IMR-90 (cell line): ENCODE results near the gene CALD1. TPM values are rescaled to one million over a fixed set of nuclear protein-coding genes. Genes with fewer than 3 reads are reported as not detected.

ENCODE experiments used
- ATAC-seq: fragments of 200-7000 bp; cut with Tn5 transposase; 2 replicates; pipeline ENCODE4 v1.9.1; 2020; ENCODE audit warnings: low read depth, mild to moderate bottlenecking, moderate library complexity
- BruUV-seq: library from RNA; stranded (reverse); fragments of 400-500 nt; replicated peaks from 2 replicates; lab custom pipeline; 2021; lab: Mats Ljungman, UMichigan
- CTCF ChIA-PET: fragments of 300-600 bp; formaldehyde crosslinking; extraction: SDS; loops from one replicate; lab custom pipeline; 2021; ENCODE audit warnings: antibody characterized with exemption; lab: Yijun Ruan, JAX
- POLR2A ChIA-PET: fragments of 300-600 bp; sonication (Branson Sonifier 250); formaldehyde crosslinking; loops from one replicate; lab custom pipeline; 2022; ENCODE audit warnings: antibody characterized with exemption; ENCODE audit not compliant: unreplicated experiment; lab: Charles Lee
- DNase-seq: peaks from one replicate; pipeline ENCODE4 v3.0.0; 2013
- H2AFZ ChIP-seq: replicated peaks from 2 replicates; pipeline ENCODE3; 2013; ENCODE audit warnings: low read length, mild to moderate bottlenecking; ENCODE audit not compliant: poor library complexity
- H2AK5ac ChIP-seq: 2 replicates; pipeline ENCODE4 v1.6.1; 2013; ENCODE audit warnings: low read depth, low read length, inconsistent platforms
- H2AK9ac ChIP-seq: replicated peaks from 2 replicates; pipeline ENCODE3; 2013; ENCODE audit warnings: mild to moderate bottlenecking, low read depth, low read length, moderate library complexity; ENCODE audit not compliant: poor library complexity
- H2BK120ac ChIP-seq: 2 replicates; pipeline ENCODE4 v1.6.1; 2013; ENCODE audit warnings: low read depth, low read length, inconsistent platforms
- H2BK15ac ChIP-seq: 3 replicates; pipeline ENCODE4 v1.6.1; 2013; ENCODE audit warnings: low read depth, low read length, inconsistent platforms
- H2BK20ac ChIP-seq: 2 replicates; pipeline ENCODE4 v1.6.1; 2013; ENCODE audit warnings: low read depth, mild to moderate bottlenecking, inconsistent platforms, low read length, moderate library complexity
- H2BK5ac ChIP-seq: 2 replicates; pipeline ENCODE4 v1.6.1; 2013; ENCODE audit warnings: mild to moderate bottlenecking, low read depth, low read length, inconsistent platforms; ENCODE audit not compliant: poor library complexity, severe bottlenecking
- H3K14ac ChIP-seq: replicated peaks from 2 replicates; pipeline ENCODE4 v1.6.1; 2013; ENCODE audit warnings: low read depth, low read length, inconsistent platforms
- H3K18ac ChIP-seq: 2 replicates; pipeline ENCODE4 v1.6.1; 2013; ENCODE audit warnings: low read depth, low read length, control low read depth
- H3K23ac ChIP-seq: 2 replicates; pipeline ENCODE4 v1.6.1; 2013; ENCODE audit warnings: low read depth, low read length, inconsistent platforms
- H3K27ac ChIP-seq: 2 replicates; pipeline ENCODE4 v1.5.1; 2013; ENCODE audit warnings: mild to moderate bottlenecking, control low read depth, low read length; ENCODE audit not compliant: insufficient read depth
- H3K27me3 ChIP-seq: 2 replicates; pipeline ENCODE4 v1.6.1; 2013; ENCODE audit warnings: low read length; ENCODE audit not compliant: control insufficient read depth, insufficient read depth
- H3K36me3 ChIP-seq: 2 replicates; pipeline ENCODE4 v1.6.1; 2013; ENCODE audit warnings: low read length, mixed read lengths; ENCODE audit not compliant: control insufficient read depth, insufficient read depth
- H3K4ac ChIP-seq: 2 replicates; pipeline ENCODE4 v1.6.1; 2013; ENCODE audit warnings: low read depth, low read length, inconsistent platforms
- H3K4me1 ChIP-seq: 2 replicates; pipeline ENCODE4 v1.6.1; 2013; ENCODE audit warnings: low read length, mixed read lengths; ENCODE audit not compliant: control insufficient read depth, insufficient read depth
- H3K4me2 ChIP-seq: 2 replicates; pipeline ENCODE4 v1.6.1; 2013; ENCODE audit warnings: low read depth, mild to moderate bottlenecking, control low read depth, low read length, moderate library complexity
- H3K4me3 ChIP-seq: 2 replicates; pipeline ENCODE4 v1.5.1; 2013; ENCODE audit warnings: low read depth, mild to moderate bottlenecking, control low read depth, low read length, moderate library complexity; ENCODE audit not compliant: insufficient read depth
- H3K56ac ChIP-seq: 2 replicates; pipeline ENCODE4 v1.6.1; 2013; ENCODE audit warnings: low read length, inconsistent platforms; ENCODE audit not compliant: insufficient read depth; ENCODE audit errors: extremely low read depth
- H3K79me1 ChIP-seq, 2 experiments: 2 replicates each; pipeline ENCODE4 v1.6.1; 2013; ENCODE audit warnings: low read length in 2 of 2, inconsistent platforms in 1 of 2, low read depth in 1 of 2
- H3K9ac ChIP-seq: 2 replicates; pipeline ENCODE4 v1.6.1; 2013; ENCODE audit warnings: low read depth, low read length, control low read depth
- H3K9me1 ChIP-seq: 2 replicates; pipeline ENCODE4 v1.6.1; 2013; ENCODE audit warnings: low read length, inconsistent platforms; ENCODE audit not compliant: insufficient read depth
- H3K9me3 ChIP-seq: 2 replicates; pipeline ENCODE4 v1.6.1; 2013; ENCODE audit warnings: low read length; ENCODE audit not compliant: control insufficient read depth, insufficient read depth
- H4K20me1 ChIP-seq: 2 replicates; pipeline ENCODE4 v1.6.1; 2013; ENCODE audit warnings: low read length, inconsistent platforms; ENCODE audit not compliant: insufficient read depth
- H4K5ac ChIP-seq: 2 replicates; pipeline ENCODE4 v1.6.1; 2013; ENCODE audit warnings: mild to moderate bottlenecking, low read depth, low read length, control low read depth
- H4K8ac ChIP-seq, 2 experiments: 2 replicates each; pipeline ENCODE4 v1.6.1; 2013; ENCODE audit warnings: low read depth in 2 of 2, low read length in 2 of 2, control low read depth in 1 of 2, inconsistent platforms in 1 of 2
- H4K91ac ChIP-seq: 2 replicates; pipeline ENCODE4 v1.6.1; 2013; ENCODE audit warnings: low read depth, low read length, inconsistent platforms; ENCODE audit not compliant: insufficient read depth
- MXI1 ChIP-seq: IDR thresholded peaks from 2 replicates; pipeline ENCODE4 v1.6.1; 2012; ENCODE audit warnings: low read depth, mild to moderate bottlenecking, low read length, moderate library complexity, borderline replicate concordance
- POLR2A ChIP-seq: IDR thresholded peaks from 2 replicates; pipeline ENCODE4 v1.6.1; 2012; ENCODE audit warnings: mild to moderate bottlenecking, low read depth, low read length
- dilution Hi-C: fragments of 300-500 bp; cut with HindIII; formaldehyde crosslinking; loops from one replicate; pipeline ENCODE4 v1.14.3; 2018; ENCODE audit warnings: low sequenced_read_pairs; ENCODE audit not compliant: unreplicated experiment
- in situ Hi-C: fragments of 300-500 bp; cut with MboI; formaldehyde crosslinking; loops from 3 replicates; pipeline ENCODE4 v1.14.3; 2019; ENCODE audit warnings: low sequenced_read_pairs, inconsistent platforms, mixed read lengths
- intact Hi-C: fragments of 100-400 bp; cut with micrococcal nuclease; formaldehyde crosslinking; loops from 2 replicates; pipeline ENCODE4 v1.10.0; 2022
- polyA plus RNA-seq, 3 experiments: library from polyadenylated mRNA; depleted of rRNA; stranded (reverse); fragments of >200 nt; gene quantifications; 2 replicates each; pipeline ENCODE4 v1.2.3, GENCODE V29; 2012; ENCODE audit warnings: low replicate concordance in 1 of 3
- total RNA-seq: library from RNA; depleted of rRNA; stranded (reverse); fragments of >200 nt; gene quantifications from 2 replicates; pipeline ENCODE4 v1.2.3, GENCODE V29; 2012

CALD1 gene
- total and polyA plus RNA-seq, 2 of the 4 experiments (the other 2 are of a cell fraction) = 375 to 487 TPM

DNA sequence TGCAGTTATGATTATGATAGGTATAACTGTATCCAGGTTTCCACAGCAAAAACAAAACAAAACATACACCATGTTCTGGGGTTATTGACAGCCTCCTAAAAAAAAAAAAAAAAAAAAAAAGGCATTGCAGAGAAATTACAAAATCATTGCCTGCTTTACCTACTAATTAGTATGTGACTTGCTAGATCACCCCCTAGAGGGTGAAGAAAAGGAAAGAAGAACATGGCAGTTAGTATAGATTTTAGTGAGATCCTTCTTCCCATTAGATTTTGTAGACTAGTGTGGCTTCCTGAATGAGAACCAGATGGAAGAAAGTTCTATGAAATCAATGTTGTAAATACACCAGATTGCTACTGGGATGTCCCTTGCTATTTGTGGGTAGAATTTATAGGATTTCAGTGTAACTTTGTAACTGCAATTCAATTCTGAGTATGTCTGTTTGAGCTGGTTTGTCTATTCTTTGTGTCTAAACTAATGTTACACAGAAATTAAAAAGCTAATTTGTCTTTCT lies 182.9 kb downstream of the CALD1 start:
- Histone ChIP-seq H3K9ac (no peak overlapping the region), H3K18ac (no peak overlapping the region), H4K5ac (no peak overlapping the region), H3K14ac (no peak overlapping the region), H3K4me3 (no peak overlapping the region), H2AK9ac (no peak overlapping the region), H4K20me1 (no peaks in the 10 kb centered on the region; the same call in 1 of the 2 replicates), H3K79me1 (peaks cover 0 to 22% of the 10 kb centered on the region in 2 experiments; a peak in 3 of 4 replicates), H3K4me2 (no peak overlapping the region), H3K9me1 (peaks cover 3% of the 10 kb centered on the region), H3K23ac (no peak overlapping the region), H4K91ac (no peak overlapping the region), H3K27me3 (no peaks in the 10 kb centered on the region), H2AK5ac (no peak overlapping the region), H3K9me3 (no peaks in the 10 kb centered on the region), H3K36me3 (peaks cover 57% of the 10 kb centered on the region), H2BK15ac (no peak overlapping the region), H3K4me1 (no peaks in the 10 kb centered on the region), H3K4ac (no peak overlapping the region), H3K56ac (no peak overlapping the region), H2AFZ (no peak overlapping the region), H2BK5ac (no peak overlapping the region), H2BK120ac (no peak overlapping the region), H2BK20ac (no peak overlapping the region), H4K8ac (no peak overlapping the region), H3K27ac (no peak overlapping the region)
- ATAC-seq (no peak), DNase-seq (no peak)
- BruUV-seq = no TSS peak
- dilution Hi-C loops = no loop called here
- in situ Hi-C loops = no loop called here
- TF ChIP-seq MXI1 (no peak), POLR2A (no peak)
- POLR2A ChIA-PET = no interaction called here
- CTCF ChIA-PET = interaction anchor here (1.6 kb wide), 1 partner anchor 273 kb away, joined by 4 read pairs; no protein-coding TSS in a partner anchor
- intact Hi-C loops = loop anchor here (2.0 kb wide), 1 partner anchor 208 kb away; the partner anchor contains the start of gene CYREN
